ENCODE results near the gene NFKBIL1. TPM values are rescaled to one million over a fixed set of nuclear protein-coding genes. Genes with fewer than 3 reads are reported as not detected.
A peak's percentile ranks its signal among the peaks of the same experiment; 100 is the strongest.
"Not testable (repeated sequence)": the region's sequence is repeated elsewhere in the genome, so short reads cannot be mapped to it uniquely, and the experiment has no call there.

NFKBIL1 gene
- total and polyA plus RNA-seq, 12 donors, result 5.0 to 46.2 (median 27.8) TPM

- H3K9me3 ChIP-seq (replicated peaks in 1 of 3); H3K27ac ChIP-seq; H3K4me3 ChIP-seq; intact Hi-C loops (cut with DNase I); H3K27me3 ChIP-seq: not testable (repeated sequence)
- Histone ChIP-seq H3K4me1 (replicated peaks in 1 of 2) (peaks cover 9 to 18% of the 10 kb centered on the region in 2 donors), H3K36me3 (replicated peaks in 1 of 2) (peaks cover 0 to 18% of the 10 kb centered on the region in 2 donors)
- DNase-seq, result peak in 6 of 7 donors; percentile 53 to 83 (median 69)
- 43 to 56% (median 48%) methylated on average over 5 of the region's 5 CpGs for WGBS, 4 donors
- TF ChIP-seq, protein P1, sequence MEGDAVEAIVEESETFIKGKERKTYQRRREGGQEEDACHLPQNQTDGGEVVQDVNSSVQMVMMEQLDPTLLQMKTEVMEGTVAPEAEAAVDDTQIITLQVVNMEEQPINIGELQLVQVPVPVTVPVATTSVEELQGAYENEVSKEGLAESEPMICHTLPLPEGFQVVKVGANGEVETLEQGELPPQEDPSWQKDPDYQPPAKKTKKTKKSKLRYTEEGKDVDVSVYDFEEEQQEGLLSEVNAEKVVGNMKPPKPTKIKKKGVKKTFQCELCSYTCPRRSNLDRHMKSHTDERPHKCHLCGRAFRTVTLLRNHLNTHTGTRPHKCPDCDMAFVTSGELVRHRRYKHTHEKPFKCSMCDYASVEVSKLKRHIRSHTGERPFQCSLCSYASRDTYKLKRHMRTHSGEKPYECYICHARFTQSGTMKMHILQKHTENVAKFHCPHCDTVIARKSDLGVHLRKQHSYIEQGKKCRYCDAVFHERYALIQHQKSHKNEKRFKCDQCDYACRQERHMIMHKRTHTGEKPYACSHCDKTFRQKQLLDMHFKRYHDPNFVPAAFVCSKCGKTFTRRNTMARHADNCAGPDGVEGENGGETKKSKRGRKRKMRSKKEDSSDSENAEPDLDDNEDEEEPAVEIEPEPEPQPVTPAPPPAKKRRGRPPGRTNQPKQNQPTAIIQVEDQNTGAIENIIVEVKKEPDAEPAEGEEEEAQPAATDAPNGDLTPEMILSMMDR (IDR thresholded peaks at IDR 0.05), result peak; percentile 10 to 59 (median 43)
These were observed 4.0 kb downstream of the NFKBIL1 start for GRCh38 chr6:31551371-31551770.

- H3K36me3 ChIP-seq (replicated peaks in 1 of 2), result peaks cover 0 to 43% of the 10 kb centered on the region in 2 donors
- TF ChIP-seq POLR2A (IDR thresholded peaks at IDR 0.05), result no peak
- TF ChIP-seq, protein P1 (IDR thresholded peaks at IDR 0.05), result no peak
- DNase-seq, result no peak
- no peak overlapping the region for H3K4me3 ChIP-seq
- H3K4me1 ChIP-seq (replicated peaks in 1 of 2), result peaks cover 16 to 33% of the 10 kb centered on the region in 2 donors
- H3K27ac ChIP-seq, result no peak overlapping the region
- WGBS, 4 donors, result 63 to 78% (median 74%) methylated on average over 3 of the region's 3 CpGs
- intact Hi-C loops (cut with DNase I), result no loop called here
- H3K27me3 ChIP-seq, result no peaks in the 10 kb centered on the region
- no peaks in the 10 kb centered on the region for H3K9me3 ChIP-seq (replicated peaks in 1 of 3)
These were observed 8.9 kb downstream of the NFKBIL1 start for GRCh38 chr6:31556307-31556706.

DNA sequence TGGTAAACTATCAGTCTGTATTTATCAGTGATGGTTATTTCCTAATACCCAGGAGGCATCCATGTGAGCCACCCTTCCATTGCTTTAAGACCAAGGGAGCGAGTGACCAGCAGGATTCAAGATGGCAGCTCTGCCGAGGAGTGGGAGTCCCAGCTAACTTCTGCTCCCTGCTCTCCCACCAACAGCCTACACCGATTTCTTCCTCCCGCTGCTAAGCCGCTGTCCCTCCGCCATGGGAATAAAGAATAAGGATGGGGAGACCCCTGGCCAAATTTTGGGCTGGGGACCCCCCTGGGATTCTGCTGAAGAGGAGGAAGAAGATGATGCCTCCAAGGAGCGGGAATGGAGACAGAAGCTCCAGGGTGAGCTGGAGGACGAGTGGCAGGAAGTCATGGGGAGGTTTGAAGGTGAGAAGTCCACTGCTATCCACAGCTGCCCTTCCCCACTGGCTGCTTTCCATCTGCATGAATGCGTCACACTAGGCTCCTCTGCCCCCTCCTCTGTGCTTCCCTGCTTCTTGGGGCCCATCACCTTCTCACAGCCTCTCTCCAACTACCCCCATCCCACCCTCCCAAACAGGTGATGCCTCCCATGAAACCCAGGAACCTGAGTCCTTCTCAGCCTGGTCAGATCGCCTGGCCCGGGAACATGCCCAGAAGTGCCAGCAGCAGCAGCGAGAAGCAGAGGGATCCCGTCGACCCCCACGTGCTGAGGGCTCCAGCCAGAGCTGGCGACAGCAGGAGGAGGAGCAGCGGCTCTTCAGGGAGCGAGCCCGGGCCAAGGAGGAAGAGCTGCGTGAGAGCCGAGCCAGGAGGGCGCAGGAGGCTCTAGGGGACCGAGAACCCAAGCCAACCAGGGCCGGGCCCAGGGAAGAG, 10.3 kb downstream of the NFKBIL1 start:
- no peak for DNase-seq
- Histone ChIP-seq H3K9me3 (replicated peaks in 1 of 3) (no peaks in the 10 kb centered on the region), H3K4me1 (replicated peaks in 1 of 2) (peaks cover 16 to 33% of the 10 kb centered on the region in 2 donors), H3K27ac (peak overlapping the region in 4 of 5 donors; percentile 13 to 76 (median 43)), H3K36me3 (replicated peaks in 1 of 2) (peaks cover 0 to 43% of the 10 kb centered on the region in 2 donors), H3K4me3 (no peak overlapping the region), H3K27me3 (no peaks in the 10 kb centered on the region)
- intact Hi-C loops (cut with DNase I), result no loop called here
- no peak for TF ChIP-seq POLR2A (IDR thresholded peaks at IDR 0.05)
- TF ChIP-seq, protein P1 (IDR thresholded peaks at IDR 0.05), result no peak
- WGBS, 4 donors, result 65 to 85% (median 72%) methylated on average over 23 to 24 of the region's 24 CpGs

DNA sequence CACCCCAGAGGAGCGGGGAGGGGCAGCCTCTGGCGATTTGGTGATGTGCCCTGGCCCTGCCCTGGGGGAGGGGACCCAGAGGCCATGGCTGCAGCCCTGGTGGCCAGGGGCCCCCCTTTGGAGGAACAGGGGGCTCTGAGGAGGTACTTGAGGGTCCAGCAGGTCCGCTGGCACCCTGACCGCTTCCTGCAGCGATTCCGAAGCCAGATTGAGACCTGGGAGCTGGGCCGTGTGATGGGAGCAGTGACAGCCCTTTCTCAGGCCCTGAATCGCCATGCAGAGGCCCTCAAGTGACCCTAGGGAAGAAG, 10.9 kb downstream of the NFKBIL1 start:
- peaks cover 0 to 40% of the 10 kb centered on the region in 2 donors for H3K36me3 ChIP-seq (replicated peaks in 1 of 2)
- H3K4me3 ChIP-seq, result no peak overlapping the region
- peaks cover 16 to 33% of the 10 kb centered on the region in 2 donors for H3K4me1 ChIP-seq (replicated peaks in 1 of 2)
- H3K27ac ChIP-seq, result peak overlapping the region in 4 of 5 donors; percentile 13 to 76 (median 43)
- H3K9me3 ChIP-seq (replicated peaks in 1 of 3), result no peaks in the 10 kb centered on the region
- no peak for DNase-seq
- H3K27me3 ChIP-seq, result no peaks in the 10 kb centered on the region
- intact Hi-C loops (cut with DNase I), result no loop called here
- WGBS, 4 donors, result 80 to 96% (median 84%) methylated on average over 4 to 8 of the region's 8 CpGs
- no peak for TF ChIP-seq POLR2A (IDR thresholded peaks at IDR 0.05)

All from adrenal gland (tissue), 12 donors.